Left lung (tissue), 10 donors: ENCODE data around the gene YWHAQ. TPM values are rescaled to one million over a fixed set of nuclear protein-coding genes. Genes with fewer than 3 reads are reported as not detected.
"Not testable (repeated sequence)": the region's sequence is repeated elsewhere in the genome, so short reads cannot be mapped to it uniquely, and the experiment has no call there.

Experiments used
- ATAC-seq: fragments of 200-7000 bp; cut with Tn5 transposase; one replicate; pipeline ENCODE4 v1.9.1; 2020; ENCODE audit warnings: moderate library complexity
- DNase-seq, 4 donors: peaks; one replicate each; pipeline ENCODE4 v3.0.0-alpha.2; 2013 to 2020
- H3K27ac ChIP-seq, 2 donors: fragments of 200-600 bp; sonication (generic) in 1 of 2; one replicate each; pipeline versions ENCODE4 v1.5.0 to v1.8.0; 2020 to 2021
- H3K27me3 ChIP-seq, 2 donors: fragments of 200-600 bp; sonication (generic) in 1 of 2; one replicate each; pipeline versions ENCODE4 v1.5.0 to v1.8.0; 2020 to 2021
- H3K36me3 ChIP-seq, 2 donors: fragments of 200-600 bp; sonication (generic) in 1 of 2; one replicate each; pipeline versions ENCODE4 v1.5.0 to v1.8.0; 2020 to 2021
- H3K4me1 ChIP-seq, 2 donors: fragments of 200-600 bp; one replicate each; pipeline ENCODE4 v1.8.0; 2021
- H3K4me3 ChIP-seq, 2 donors: fragments of 200-600 bp; sonication (generic) in 1 of 2; one replicate each; pipeline versions ENCODE4 v1.5.0 to v1.8.0; 2020 to 2021; ENCODE audit warnings: mild to moderate bottlenecking in 1 of 2
- H3K9me3 ChIP-seq, 2 donors: fragments of 200-600 bp; sonication (generic) in 1 of 2; one replicate each; pipeline versions ENCODE4 v1.5.0 to v1.8.0; 2020 to 2021
- CTCF ChIP-seq, 2 donors: fragments of 200-600 bp; sonication (generic) in 1 of 2; IDR thresholded peaks; one replicate each; pipeline versions ENCODE4 v1.5.0 to v1.8.0; 2021; ENCODE audit warnings: antibody characterized with exemption in 2 of 2
- intact Hi-C, 2 donors: fragments of 100-400 bp; cut with DNase I; formaldehyde crosslinking; loops; one replicate each; pipeline versions ENCODE4 v1.11.2 to v1.14.2; 2022
- polyA plus RNA-seq, 6 donors: library from polyadenylated mRNA; unstranded; fragments of 120-200 nt; gene quantifications; one replicate each; pipeline ENCODE4 v1.2.1, GENCODE V29; 2013; ENCODE audit not compliant: insufficient read length in 6 of 6
- total RNA-seq, 2 donors: library from RNA; stranded (reverse); fragmentation: NEBNext Ultra II Directional; extraction: Animal tissue kit (Norgen Biotek cat#: 25700); gene quantifications; one replicate each; pipeline ENCODE4 v1.2.1, GENCODE V29; 2021
- donor health status: DM: no; HTN: yes; CAD: no.
- donor health status: DM: no; HTN: no; CAD: no.

YWHAQ gene
- total and polyA plus RNA-seq, 8 donors = 229 to 443 (median 384) TPM

GRCh38 chr2:9630117-9630735, 571 bp downstream of the YWHAQ start:
- peak; percentile 77 to 94 (median 78) for DNase-seq
- intact Hi-C loops = no loop called here

GRCh38 chr2:9629222-9630116, 1.3 kb downstream of the YWHAQ start:
- intact Hi-C loops = no loop called here
- ATAC-seq (peak; percentile 4), DNase-seq (no peak)
- Histone ChIP-seq H3K4me1 (peaks cover 9 to 56% of the 10 kb centered on the region in 2 donors), H3K36me3 (peaks cover 0 to 20% of the 10 kb centered on the region in 2 donors), H3K27me3 (no peaks in the 10 kb centered on the region), H3K27ac (peak overlapping the region; percentile 91 to 92), H3K4me3 (peak overlapping the region; percentile 79 to 91), H3K9me3 (no peaks in the 10 kb centered on the region)
- TF ChIP-seq CTCF (IDR thresholded peaks at IDR 0.05) = no peak

More at GRCh38 chr2:9630117-9630735, 571 bp downstream of the YWHAQ start:
- H3K4me1 ChIP-seq = peaks cover 9 to 52% of the 10 kb centered on the region in 2 donors
- TF ChIP-seq CTCF (IDR thresholded peaks at IDR 0.05) = no peak
- peak overlapping the region; percentile 91 to 92 for H3K27ac ChIP-seq
- no peaks in the 10 kb centered on the region for H3K9me3 ChIP-seq
- ATAC-seq = peak; percentile 60
- no peaks in the 10 kb centered on the region for H3K27me3 ChIP-seq
- peak overlapping the region; percentile 79 to 91 for H3K4me3 ChIP-seq
- H3K36me3 ChIP-seq = peaks cover 0 to 20% of the 10 kb centered on the region in 2 donors

- peak overlapping the region in 1 of 2 donors; percentile 91 for H3K4me3 ChIP-seq
- no peak for DNase-seq
- no peak for ATAC-seq
- peaks cover 9 to 57% of the 10 kb centered on the region in 2 donors for H3K4me1 ChIP-seq
- no peak for TF ChIP-seq CTCF (IDR thresholded peaks at IDR 0.05)
- no peaks in the 10 kb centered on the region for H3K27me3 ChIP-seq
- intact Hi-C loops = no loop called here
- no peaks in the 10 kb centered on the region for H3K9me3 ChIP-seq
- peaks cover 0 to 20% of the 10 kb centered on the region in 2 donors for H3K36me3 ChIP-seq
- no peak overlapping the region for H3K27ac ChIP-seq
Measured at GRCh38 chr2:9627310-9627709, 3.5 kb downstream of the YWHAQ start.

GRCh38 chr2:9623151-9623550, 7.6 kb downstream of the YWHAQ start:
- no peak for TF ChIP-seq CTCF (IDR thresholded peaks at IDR 0.05)
- H3K27me3 ChIP-seq = no peaks in the 10 kb centered on the region
- DNase-seq (no peak), ATAC-seq (no peak)
- H3K36me3 ChIP-seq = peaks cover 0 to 20% of the 10 kb centered on the region in 2 donors
- H3K9me3 ChIP-seq = no peaks in the 10 kb centered on the region
- H3K4me1 ChIP-seq = peaks cover 6 to 60% of the 10 kb centered on the region in 2 donors
- no peak overlapping the region for H3K27ac ChIP-seq
- H3K4me3 ChIP-seq = no peak overlapping the region
- intact Hi-C loops = no loop called here

GRCh38 chr2:9621655-9622054, 9.1 kb downstream of the YWHAQ start:
- DNase-seq, H3K27me3 ChIP-seq, H3K9me3 ChIP-seq, intact Hi-C loops, ATAC-seq, H3K27ac ChIP-seq, H3K36me3 ChIP-seq, H3K4me3 ChIP-seq: not testable (repeated sequence)
- H3K4me1 ChIP-seq = peaks cover 0 to 52% of the 10 kb centered on the region in 2 donors
